Measurements from ENCODE around the gene PRKAR1B. TPM values are rescaled to one million over a fixed set of nuclear protein-coding genes. Genes with fewer than 3 reads are reported as not detected.

PRKAR1B gene
- total and polyA plus RNA-seq, 7 donors: 1.4 to 4.6 (median 1.9) TPM

GRCh38 chr7:514242-514641 is 212.8 kb downstream of the PRKAR1B start:
- H3K27ac ChIP-seq: peak overlapping the region; percentile 58
- peak overlapping the region; percentile 15 for H3K4me3 ChIP-seq
- peaks cover 32% of the 10 kb centered on the region for H3K4me1 ChIP-seq
- H3K27me3 ChIP-seq (ENCODE audit: insufficient read depth in 3 of 3, low read length in 2 of 3): no peaks in the 10 kb centered on the region
- WGBS, 3 donors: 85 to 88% (median 87%) methylated on average over 10 of the region's 10 CpGs
- ATAC-seq: no peak
- no peak for DNase-seq
- H3K36me3 ChIP-seq (ENCODE audit: insufficient read depth in 1 of 2, low read depth in 1 of 2): peaks cover 0 to 25% of the 10 kb centered on the region in 2 donors
- TF ChIP-seq CTCF (IDR thresholded peaks at IDR 0.05): no peak
- intact Hi-C loops (cut with DNase I): no loop called here
- H3K9me3 ChIP-seq: no peaks in the 10 kb centered on the region

- 82 to 88% (median 85%) methylated on average over 20 of the region's 20 CpGs for WGBS, 3 donors
- Histone ChIP-seq H3K27me3 (ENCODE audit: insufficient read depth in 3 of 3, low read length in 2 of 3) (no peaks in the 10 kb centered on the region), H3K9me3 (no peaks in the 10 kb centered on the region), H3K4me3 (no peak overlapping the region), H3K4me1 (peaks cover 32% of the 10 kb centered on the region), H3K36me3 (ENCODE audit: insufficient read depth in 1 of 2, low read depth in 1 of 2) (peaks cover 0 to 31% of the 10 kb centered on the region in 2 donors), H3K27ac (peak overlapping the region; percentile 58)
- intact Hi-C loops (cut with DNase I): no loop called here
- no peak for TF ChIP-seq CTCF (IDR thresholded peaks at IDR 0.05)
- DNase-seq (no peak), ATAC-seq (no peak)
These were observed 213.4 kb downstream of the PRKAR1B start for GRCh38 chr7:513521-514166.

- no peak for DNase-seq
- H3K4me3 ChIP-seq: no peak overlapping the region
- no peak for ATAC-seq
- no peak for TF ChIP-seq CTCF (IDR thresholded peaks at IDR 0.05)
- WGBS, 3 donors: 73 to 86% (median 77%) methylated on average over 30 to 32 of the region's 32 CpGs
- peaks cover 0 to 33% of the 10 kb centered on the region in 2 donors for H3K36me3 ChIP-seq (ENCODE audit: insufficient read depth in 1 of 2, low read depth in 1 of 2)
- no peaks in the 10 kb centered on the region for H3K27me3 ChIP-seq (ENCODE audit: insufficient read depth in 3 of 3, low read length in 2 of 3)
- H3K9me3 ChIP-seq: no peaks in the 10 kb centered on the region
- intact Hi-C loops (cut with DNase I): no loop called here
- peak overlapping the region; percentile 36 for H3K27ac ChIP-seq
- H3K4me1 ChIP-seq: peaks cover 32% of the 10 kb centered on the region
These were observed 214.4 kb downstream of the PRKAR1B start for GRCh38 chr7:512541-513311.

GRCh38 chr7:512146-512510 is 215.0 kb downstream of the PRKAR1B start:
- Histone ChIP-seq H3K36me3 (ENCODE audit: insufficient read depth in 1 of 2, low read depth in 1 of 2) (peaks cover 0 to 36% of the 10 kb centered on the region in 2 donors), H3K9me3 (no peaks in the 10 kb centered on the region), H3K27me3 (ENCODE audit: insufficient read depth in 3 of 3, low read length in 2 of 3) (no peaks in the 10 kb centered on the region), H3K4me1 (peaks cover 32% of the 10 kb centered on the region), H3K4me3 (no peak overlapping the region), H3K27ac (no peak overlapping the region)
- intact Hi-C loops (cut with DNase I): no loop called here
- ATAC-seq: no peak
- DNase-seq: peak in 1 of 2 donors; percentile 44
- 81 to 88% (median 86%) methylated on average over 17 to 19 of the region's 19 CpGs for WGBS, 3 donors
- no peak for TF ChIP-seq CTCF (IDR thresholded peaks at IDR 0.05)

Measured in psoas muscle (tissue), 8 donors.